Measurements from ENCODE around the gene TTC28. TPM values are rescaled to one million over a fixed set of nuclear protein-coding genes. Genes with fewer than 3 reads are reported as not detected.

Gene TTC28
- total RNA-seq, 2 experiments from 2014 or later = 1.6 to 1.9 TPM

GRCh38 chr22:28247667-28248363 is 431.8 kb downstream of the TTC28 start:
- intact Hi-C loops (cut with micrococcal nuclease) = no loop called here
- Mint-ChIP-seq H3K36me3 (ENCODE audit: low read depth) (no peaks in the 10 kb centered on the region), H3K4me1 (ENCODE audit: low read depth) (no peaks in the 10 kb centered on the region), H3K27me3 (ENCODE audit: low read depth) (no peaks in the 10 kb centered on the region), H3K9me3 (no peaks in the 10 kb centered on the region), H3K4me3 (no peak overlapping the region), H3K27ac (no peak overlapping the region)
- no peak for DNase-seq
- CTCF ChIA-PET = no interaction called here

- no peak for DNase-seq
- CTCF ChIA-PET = no interaction called here
- H3K27ac Mint-ChIP-seq = no peak overlapping the region
- intact Hi-C loops (cut with micrococcal nuclease) = no loop called here
- H3K4me1 Mint-ChIP-seq (ENCODE audit: low read depth) = no peaks in the 10 kb centered on the region
- no peak overlapping the region for H3K4me3 Mint-ChIP-seq
- no peaks in the 10 kb centered on the region for H3K36me3 Mint-ChIP-seq (ENCODE audit: low read depth)
- H3K27me3 Mint-ChIP-seq (ENCODE audit: low read depth) = no peaks in the 10 kb centered on the region
- no peaks in the 10 kb centered on the region for H3K9me3 Mint-ChIP-seq
Observed at GRCh38 chr22:28247136-28247535, 432.5 kb downstream of the TTC28 start.

GRCh38 chr22:28246397-28246796 is 433.2 kb downstream of the TTC28 start:
- no peaks in the 10 kb centered on the region for H3K9me3 Mint-ChIP-seq
- intact Hi-C loops (cut with micrococcal nuclease) = no loop called here
- no peak overlapping the region for H3K4me3 Mint-ChIP-seq
- DNase-seq = no peak
- no peaks in the 10 kb centered on the region for H3K4me1 Mint-ChIP-seq (ENCODE audit: low read depth)
- H3K27me3 Mint-ChIP-seq (ENCODE audit: low read depth) = no peaks in the 10 kb centered on the region
- no peak overlapping the region for H3K27ac Mint-ChIP-seq
- CTCF ChIA-PET = no interaction called here
- no peaks in the 10 kb centered on the region for H3K36me3 Mint-ChIP-seq (ENCODE audit: low read depth)

GRCh38 chr22:28245579-28246224 is 433.9 kb downstream of the TTC28 start:
- no peaks in the 10 kb centered on the region for H3K36me3 Mint-ChIP-seq (ENCODE audit: low read depth)
- no peak for DNase-seq
- CTCF ChIA-PET = interaction anchor here (0.6 to 1.4 kb wide), 2 partner anchors 9 to 474 kb away, joined by 5 to 7 read pairs; no protein-coding TSS in a partner anchor
- H3K4me3 Mint-ChIP-seq = no peak overlapping the region
- no peaks in the 10 kb centered on the region for H3K9me3 Mint-ChIP-seq
- no peak overlapping the region for H3K27ac Mint-ChIP-seq
- H3K27me3 Mint-ChIP-seq (ENCODE audit: low read depth) = no peaks in the 10 kb centered on the region
- intact Hi-C loops (cut with micrococcal nuclease) = no loop called here
- H3K4me1 Mint-ChIP-seq (ENCODE audit: low read depth) = no peaks in the 10 kb centered on the region

GRCh38 chr22:28244757-28245156 is 434.9 kb downstream of the TTC28 start:
- Mint-ChIP-seq H3K9me3 (no peaks in the 10 kb centered on the region), H3K4me3 (no peak overlapping the region), H3K36me3 (ENCODE audit: low read depth) (no peaks in the 10 kb centered on the region), H3K27me3 (ENCODE audit: low read depth) (no peaks in the 10 kb centered on the region), H3K27ac (no peak overlapping the region), H3K4me1 (ENCODE audit: low read depth) (no peaks in the 10 kb centered on the region)
- CTCF ChIA-PET = interaction anchor here (1.4 kb wide), 1 partner anchor 10 kb away, joined by 5 read pairs; no protein-coding TSS in a partner anchor
- intact Hi-C loops (cut with micrococcal nuclease) = no loop called here
- DNase-seq = no peak

GRCh38 chr22:28243539-28243938 is 436.1 kb downstream of the TTC28 start:
- CTCF ChIA-PET = interaction anchor here (0.7 kb wide), 1 partner anchor 218 kb away, joined by 5 read pairs; no protein-coding TSS in a partner anchor
- no peaks in the 10 kb centered on the region for H3K36me3 Mint-ChIP-seq (ENCODE audit: low read depth)

GRCh38 chr22:28241656-28242290 is 437.9 kb downstream of the TTC28 start:
- no peak overlapping the region for H3K4me3 Mint-ChIP-seq
- intact Hi-C loops (cut with micrococcal nuclease) = no loop called here
- H3K27me3 Mint-ChIP-seq (ENCODE audit: low read depth) = no peaks in the 10 kb centered on the region
- no peak for DNase-seq
- no peaks in the 10 kb centered on the region for H3K4me1 Mint-ChIP-seq (ENCODE audit: low read depth)
- H3K36me3 Mint-ChIP-seq (ENCODE audit: low read depth) = no peaks in the 10 kb centered on the region
- CTCF ChIA-PET = no interaction called here
- no peaks in the 10 kb centered on the region for H3K9me3 Mint-ChIP-seq
- H3K27ac Mint-ChIP-seq = no peak overlapping the region

More at GRCh38 chr22:28243539-28243938, 436.1 kb downstream of the TTC28 start:
- no peak overlapping the region for H3K27ac Mint-ChIP-seq
- H3K9me3 Mint-ChIP-seq = no peaks in the 10 kb centered on the region
- H3K4me3 Mint-ChIP-seq = no peak overlapping the region
- no peaks in the 10 kb centered on the region for H3K27me3 Mint-ChIP-seq (ENCODE audit: low read depth)
- H3K4me1 Mint-ChIP-seq (ENCODE audit: low read depth) = no peaks in the 10 kb centered on the region
- DNase-seq = no peak
- intact Hi-C loops (cut with micrococcal nuclease) = no loop called here

- H3K4me3 Mint-ChIP-seq = no peak overlapping the region
- H3K27me3 Mint-ChIP-seq (ENCODE audit: low read depth) = no peaks in the 10 kb centered on the region
- H3K27ac Mint-ChIP-seq = no peak overlapping the region
- CTCF ChIA-PET = no interaction called here
- intact Hi-C loops (cut with micrococcal nuclease) = no loop called here
- no peaks in the 10 kb centered on the region for H3K9me3 Mint-ChIP-seq
- no peaks in the 10 kb centered on the region for H3K4me1 Mint-ChIP-seq (ENCODE audit: low read depth)
- no peak for DNase-seq
- no peaks in the 10 kb centered on the region for H3K36me3 Mint-ChIP-seq (ENCODE audit: low read depth)
Observed at GRCh38 chr22:28239941-28240340, 439.7 kb downstream of the TTC28 start.

GRCh38 chr22:28237783-28238182 is 441.9 kb downstream of the TTC28 start:
- Mint-ChIP-seq H3K27ac (no peak overlapping the region), H3K27me3 (ENCODE audit: low read depth) (no peaks in the 10 kb centered on the region), H3K4me3 (no peak overlapping the region), H3K4me1 (ENCODE audit: low read depth) (no peaks in the 10 kb centered on the region), H3K36me3 (ENCODE audit: low read depth) (no peaks in the 10 kb centered on the region), H3K9me3 (no peaks in the 10 kb centered on the region)
- intact Hi-C loops (cut with micrococcal nuclease) = no loop called here
- DNase-seq = no peak
- CTCF ChIA-PET = no interaction called here

- no peaks in the 10 kb centered on the region for H3K9me3 Mint-ChIP-seq
- DNase-seq = no peak
- CTCF ChIA-PET = no interaction called here
- intact Hi-C loops (cut with micrococcal nuclease) = no loop called here
- H3K27ac Mint-ChIP-seq = no peak overlapping the region
- no peaks in the 10 kb centered on the region for H3K4me1 Mint-ChIP-seq (ENCODE audit: low read depth)
- no peaks in the 10 kb centered on the region for H3K27me3 Mint-ChIP-seq (ENCODE audit: low read depth)
- no peak overlapping the region for H3K4me3 Mint-ChIP-seq
- no peaks in the 10 kb centered on the region for H3K36me3 Mint-ChIP-seq (ENCODE audit: low read depth)
Observed at GRCh38 chr22:28237112-28237511, 442.5 kb downstream of the TTC28 start.

- H3K27me3 Mint-ChIP-seq (ENCODE audit: low read depth) = no peaks in the 10 kb centered on the region
- H3K27ac Mint-ChIP-seq = no peak overlapping the region
- no peaks in the 10 kb centered on the region for H3K36me3 Mint-ChIP-seq (ENCODE audit: low read depth)
- intact Hi-C loops (cut with micrococcal nuclease) = no loop called here
- H3K4me1 Mint-ChIP-seq (ENCODE audit: low read depth) = no peaks in the 10 kb centered on the region
- no peak overlapping the region for H3K4me3 Mint-ChIP-seq
- no peaks in the 10 kb centered on the region for H3K9me3 Mint-ChIP-seq
- CTCF ChIA-PET = interaction anchor here (0.7 kb wide), 1 partner anchor 189 kb away, joined by 4 read pairs; no protein-coding TSS in a partner anchor
- no peak for DNase-seq
Observed at GRCh38 chr22:28232204-28232603, 447.4 kb downstream of the TTC28 start.

GRCh38 chr22:28231441-28231840 is 448.2 kb downstream of the TTC28 start:
- no peak overlapping the region for H3K4me3 Mint-ChIP-seq
- H3K4me1 Mint-ChIP-seq (ENCODE audit: low read depth) = no peaks in the 10 kb centered on the region
- H3K9me3 Mint-ChIP-seq = no peaks in the 10 kb centered on the region
- H3K36me3 Mint-ChIP-seq (ENCODE audit: low read depth) = no peaks in the 10 kb centered on the region
- no peaks in the 10 kb centered on the region for H3K27me3 Mint-ChIP-seq (ENCODE audit: low read depth)
- no peak overlapping the region for H3K27ac Mint-ChIP-seq
- no peak for DNase-seq
- intact Hi-C loops (cut with micrococcal nuclease) = no loop called here
- CTCF ChIA-PET = no interaction called here

GRCh38 chr22:28230671-28231070 is 449.0 kb downstream of the TTC28 start:
- no peak overlapping the region for H3K4me3 Mint-ChIP-seq
- no peak for DNase-seq
- no peaks in the 10 kb centered on the region for H3K27me3 Mint-ChIP-seq (ENCODE audit: low read depth)
- no peak overlapping the region for H3K27ac Mint-ChIP-seq
- no peaks in the 10 kb centered on the region for H3K36me3 Mint-ChIP-seq (ENCODE audit: low read depth)
- no peaks in the 10 kb centered on the region for H3K9me3 Mint-ChIP-seq
- no peaks in the 10 kb centered on the region for H3K4me1 Mint-ChIP-seq (ENCODE audit: low read depth)
- intact Hi-C loops (cut with micrococcal nuclease) = no loop called here
- CTCF ChIA-PET = no interaction called here

All from activated naive CD4-positive, alpha-beta T cell treated with anti-CD3 and anti-CD28 coated beads for 36 hours (primary cell).